ENCODE measurements around the gene NUPR1. TPM values are rescaled to one million over a fixed set of nuclear protein-coding genes. Genes with fewer than 3 reads are reported as not detected.

Gene NUPR1
- total and polyA plus RNA-seq, 11 donors = 5.7 to 103 (median 28.6) TPM

- H3K36me3 ChIP-seq = peaks cover 0 to 24% (median 13%) of the 10 kb centered on the region in 9 donors
- H3K4me3 ChIP-seq = no peak overlapping the region
- H3K4me1 ChIP-seq = peaks cover 0 to 15% (median 10%) of the 10 kb centered on the region in 12 donors
- TF ChIP-seq POLR2A (IDR thresholded peaks at IDR 0.05) (no peak), CTCF (IDR thresholded peaks at IDR 0.05) (no peak)
- no peak for DNase-seq
- no peak overlapping the region for H3K27ac ChIP-seq
- 92 to 98% (median 96%) methylated on average over 4 of the region's 4 CpGs for WGBS, 4 donors
- H3K9me3 ChIP-seq = peaks cover 0 to 7% (median 1%) of the 10 kb centered on the region in 12 donors
- intact Hi-C loops (cut with DNase I) = no loop called here
- ATAC-seq = no peak
- no peaks in the 10 kb centered on the region for H3K27me3 ChIP-seq
These were observed 23.4 kb upstream of the NUPR1 start for GRCh38 chr16:28562199-28562598.

GRCh38 chr16:28561557-28562187 lies 22.9 kb upstream of the NUPR1 start:
- WGBS, 4 donors = 51 to 61% (median 56%) methylated on average over 6 to 7 of the region's 7 CpGs
- TF ChIP-seq POLR2A (IDR thresholded peaks at IDR 0.05) (no peak), CTCF (IDR thresholded peaks at IDR 0.05) (no peak)

GRCh38 chr16:28558456-28558855 lies 19.7 kb upstream of the NUPR1 start:
- Histone ChIP-seq H3K27me3 (no peaks in the 10 kb centered on the region), H3K36me3 (peaks cover 0 to 33% (median 20%) of the 10 kb centered on the region in 9 donors), H3K4me3 (no peak overlapping the region), H3K4me1 (peaks cover 0 to 39% (median 18%) of the 10 kb centered on the region in 12 donors), H3K27ac (no peak overlapping the region), H3K9me3 (no peaks in the 10 kb centered on the region)
- 73 to 90% (median 77%) methylated on average over 3 of the region's 3 CpGs for WGBS, 4 donors
- intact Hi-C loops (cut with DNase I) = loop anchor here in 3 of 10 donors (5.0 to 10.0 kb wide), 3 partner anchors 46 to 64 kb away; partner anchors contain the start of genes APOBR (in 1 of the 3) and CLN3 (in 1 of the 3)
- DNase-seq (no peak), ATAC-seq (no peak)
- TF ChIP-seq CTCF (IDR thresholded peaks at IDR 0.05) (no peak), POLR2A (IDR thresholded peaks at IDR 0.05) (no peak)

More at GRCh38 chr16:28561557-28562187, 22.9 kb upstream of the NUPR1 start:
- Histone ChIP-seq H3K4me3 (no peak overlapping the region), H3K4me1 (peaks cover 0 to 15% (median 11%) of the 10 kb centered on the region in 12 donors), H3K9me3 (peaks cover 0 to 3% (median 0%) of the 10 kb centered on the region in 12 donors), H3K27me3 (no peaks in the 10 kb centered on the region), H3K36me3 (peaks cover 0 to 28% (median 18%) of the 10 kb centered on the region in 9 donors), H3K27ac (no peak overlapping the region)
- intact Hi-C loops (cut with DNase I) = no loop called here
- DNase-seq (no peak), ATAC-seq (peak in 3 of 4 donors; percentile 20 to 52 (median 28))

- DNase-seq = no peak
- intact Hi-C loops (cut with DNase I) = loop anchor here in 3 of 10 donors (5.0 to 10.0 kb wide), 3 partner anchors 48 to 62 kb away; partner anchors contain the start of genes APOBR (in 1 of the 3) and CLN3 (in 1 of the 3)
- Histone ChIP-seq H3K27me3 (no peaks in the 10 kb centered on the region), H3K36me3 (peaks cover 0 to 33% (median 20%) of the 10 kb centered on the region in 9 donors), H3K27ac (no peak overlapping the region), H3K4me3 (no peak overlapping the region), H3K4me1 (peaks cover 0 to 42% (median 15%) of the 10 kb centered on the region in 12 donors), H3K9me3 (no peaks in the 10 kb centered on the region)
- TF ChIP-seq POLR2A (IDR thresholded peaks at IDR 0.05) (no peak), CTCF (IDR thresholded peaks at IDR 0.05) (no peak)
- WGBS, 4 donors = 73 to 83% (median 77%) methylated on average over 2 of the region's 2 CpGs
- ATAC-seq = no peak
These were observed 18.1 kb upstream of the NUPR1 start for GRCh38 chr16:28556914-28557320.
